Stimulated activated CD8-positive, alpha-beta memory T cell treated with anti-CD3 and anti-CD28 coated beads, Interleukin-15, amount 100 ng/mL, for 48 hours (primary cell): ENCODE measurements around the gene TSPAN5.

Experiments
- DNase-seq, 2 donors: peaks; one replicate each; pipeline ENCODE4 v3.0.0-alpha.2; 2020; ENCODE audit warnings: low read depth in 2 of 2

TSPAN5 gene

GRCh38 chr4:98617358-98618047, 40.9 kb downstream of the TSPAN5 start:
- DNase-seq, result no peak

GRCh38 chr4:98615991-98616390, 42.4 kb downstream of the TSPAN5 start:
- no peak for DNase-seq

GRCh38 chr4:98614662-98615061, 43.7 kb downstream of the TSPAN5 start:
- no peak for DNase-seq

DNA sequence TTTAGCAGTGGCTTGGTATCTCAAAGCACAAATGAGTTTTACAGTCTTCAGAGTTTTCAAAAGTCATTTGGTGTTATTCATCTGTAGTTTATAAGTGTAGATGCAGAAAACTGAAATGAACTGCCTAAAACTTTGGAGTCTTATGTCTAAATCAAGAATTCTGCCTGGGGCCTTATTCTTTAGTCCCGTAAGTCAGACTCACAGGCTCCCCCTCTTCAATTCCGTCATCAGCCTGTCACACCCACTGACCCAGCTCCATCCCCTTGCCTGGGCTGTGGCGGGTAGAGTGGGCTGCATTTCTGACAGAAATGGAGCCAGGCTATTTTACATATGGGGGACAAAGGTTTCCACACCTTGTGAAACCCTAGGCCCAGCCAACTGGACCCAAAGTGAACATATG, 44.3 kb downstream of the TSPAN5 start:
- DNase-seq, result no peak

DNA sequence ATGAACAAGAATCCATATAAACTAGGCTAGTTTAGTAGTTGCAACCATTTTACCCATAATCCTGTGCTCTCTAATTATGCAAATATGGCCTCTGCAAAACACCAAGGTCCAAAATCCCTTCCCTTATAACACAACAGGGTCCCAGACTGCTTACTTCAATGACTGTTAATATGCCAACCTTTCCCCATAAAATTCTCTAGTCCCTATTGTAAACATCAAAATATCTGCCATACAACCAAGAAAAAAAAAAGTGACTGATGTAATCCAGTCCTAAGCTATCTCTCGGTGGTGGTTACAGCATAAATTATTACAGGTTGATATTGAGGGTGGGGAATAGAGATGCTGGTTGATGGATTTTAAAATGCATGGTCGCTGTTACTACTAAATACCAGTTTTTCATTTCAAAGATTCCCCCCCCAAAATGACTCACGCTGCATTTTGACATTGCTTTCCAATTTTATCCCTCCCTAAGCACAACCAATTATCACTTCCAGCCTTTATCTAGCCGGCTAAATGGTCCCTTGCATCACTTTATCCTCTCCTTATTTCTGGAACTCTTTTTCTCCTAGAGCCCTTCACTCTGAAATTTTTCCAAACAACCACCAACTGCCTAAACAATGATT, 44.8 kb downstream of the TSPAN5 start:
- no peak for DNase-seq

DNA sequence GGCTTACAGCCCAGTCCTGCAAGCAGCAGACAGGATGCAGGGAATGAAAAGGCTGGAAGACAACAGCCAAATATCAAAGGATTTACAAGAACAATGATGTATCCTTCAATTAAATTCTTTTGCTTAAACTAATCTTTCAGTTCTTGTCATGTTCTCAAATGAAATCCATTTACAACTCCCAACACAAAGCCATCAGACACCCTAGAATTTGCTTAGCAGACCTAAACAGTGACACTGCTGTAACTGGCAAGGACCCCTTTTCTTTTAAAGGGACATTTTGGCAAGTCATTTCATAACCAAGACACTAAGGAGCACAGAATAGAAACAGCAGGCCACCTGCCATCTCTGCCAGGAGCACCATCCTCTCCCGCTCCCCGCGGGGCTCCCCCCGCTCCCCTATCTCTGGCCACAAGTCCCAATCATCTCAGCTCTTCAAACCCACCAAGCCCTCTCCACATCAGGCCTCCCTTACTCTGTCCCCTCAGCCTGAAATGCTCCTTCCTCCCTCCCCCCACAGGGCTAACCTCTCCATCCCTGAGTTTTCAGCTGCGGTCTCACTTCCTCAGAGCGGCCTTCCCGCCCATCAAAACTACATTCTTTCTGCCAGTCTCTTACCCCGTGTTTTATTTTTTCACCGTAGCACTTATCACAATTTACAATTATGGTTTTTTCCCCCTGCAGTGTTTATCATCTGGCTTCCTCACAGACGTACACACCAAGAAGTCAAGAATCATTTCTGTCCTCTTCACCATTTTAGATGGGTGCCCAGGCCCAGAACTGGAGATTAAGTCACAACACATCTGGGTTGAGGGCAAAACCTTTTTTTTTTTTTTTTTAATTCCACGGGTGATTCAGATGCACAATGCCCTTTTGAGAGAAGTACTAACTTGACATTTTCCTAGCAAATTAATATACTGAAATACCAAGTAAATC, 45.8 kb downstream of the TSPAN5 start:
- no peak for DNase-seq

- DNase-seq, result no peak
These were observed 46.6 kb downstream of the TSPAN5 start for GRCh38 chr4:98611677-98612317.

GRCh38 chr4:98610926-98611676, 47.3 kb downstream of the TSPAN5 start:
- DNase-seq, result no peak

DNA sequence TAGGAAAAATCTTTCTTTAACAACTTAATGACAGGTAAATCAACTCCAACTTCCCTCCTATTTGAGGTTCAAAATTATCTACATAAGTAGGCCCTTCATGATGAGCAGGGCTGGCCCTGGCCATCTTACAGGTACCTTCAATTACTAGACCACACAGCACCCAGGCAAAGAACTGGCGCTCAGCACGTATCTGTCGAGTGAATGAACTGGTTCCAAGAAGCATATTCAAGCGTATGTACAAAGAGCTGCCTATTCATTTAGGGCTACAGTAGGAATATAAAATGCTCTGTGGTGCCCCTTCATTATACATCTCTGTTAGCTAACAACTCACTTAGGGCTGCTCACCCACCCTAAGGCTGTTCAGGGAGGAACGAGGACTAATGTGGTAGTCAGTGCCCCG, 48.0 kb downstream of the TSPAN5 start:
- DNase-seq, result no peak

- DNase-seq, result no peak
These were observed 48.5 kb downstream of the TSPAN5 start for GRCh38 chr4:98609934-98610333.

GRCh38 chr4:98608356-98608755, 50.1 kb downstream of the TSPAN5 start:
- no peak for DNase-seq

- DNase-seq, result no peak
These were observed 51.5 kb downstream of the TSPAN5 start for GRCh38 chr4:98606894-98607293.

DNA sequence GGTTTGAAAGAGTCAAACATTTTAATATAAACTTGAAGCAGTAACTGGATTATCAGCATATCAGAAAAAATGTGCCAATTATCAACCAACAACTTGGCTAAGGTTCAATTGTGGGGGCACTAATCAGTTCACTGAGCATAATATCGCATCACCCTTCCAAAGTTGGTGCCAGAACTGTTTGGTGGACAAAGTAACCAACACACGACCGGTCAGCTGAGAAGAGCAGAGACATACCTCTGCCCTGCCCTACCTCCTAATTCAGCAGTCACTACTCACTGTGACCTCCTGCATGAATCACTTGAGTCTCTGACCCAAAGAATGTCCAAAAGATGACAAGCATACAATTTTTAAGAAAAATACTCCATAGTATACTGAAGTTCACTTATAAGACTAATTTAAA, 53.2 kb downstream of the TSPAN5 start:
- no peak for DNase-seq

DNA sequence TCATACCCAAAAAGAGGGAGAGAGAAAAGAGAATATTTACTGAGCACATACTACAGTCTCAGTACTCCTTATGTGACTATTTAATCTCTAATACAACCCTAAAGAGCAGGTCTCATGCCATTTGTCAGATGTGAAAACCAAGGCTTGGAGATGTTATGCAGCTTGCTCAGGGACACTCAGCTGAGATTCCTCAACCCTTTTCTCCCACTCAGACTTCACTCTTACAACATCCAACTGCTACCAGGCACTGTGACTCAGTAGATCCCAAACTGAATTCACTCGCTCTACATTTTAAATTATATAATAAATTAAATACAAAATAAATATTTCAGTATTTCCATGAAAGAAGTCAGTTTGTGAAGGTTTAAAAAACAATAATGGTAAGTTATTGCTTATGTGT, 53.7 kb downstream of the TSPAN5 start:
- DNase-seq, result no peak

DNA sequence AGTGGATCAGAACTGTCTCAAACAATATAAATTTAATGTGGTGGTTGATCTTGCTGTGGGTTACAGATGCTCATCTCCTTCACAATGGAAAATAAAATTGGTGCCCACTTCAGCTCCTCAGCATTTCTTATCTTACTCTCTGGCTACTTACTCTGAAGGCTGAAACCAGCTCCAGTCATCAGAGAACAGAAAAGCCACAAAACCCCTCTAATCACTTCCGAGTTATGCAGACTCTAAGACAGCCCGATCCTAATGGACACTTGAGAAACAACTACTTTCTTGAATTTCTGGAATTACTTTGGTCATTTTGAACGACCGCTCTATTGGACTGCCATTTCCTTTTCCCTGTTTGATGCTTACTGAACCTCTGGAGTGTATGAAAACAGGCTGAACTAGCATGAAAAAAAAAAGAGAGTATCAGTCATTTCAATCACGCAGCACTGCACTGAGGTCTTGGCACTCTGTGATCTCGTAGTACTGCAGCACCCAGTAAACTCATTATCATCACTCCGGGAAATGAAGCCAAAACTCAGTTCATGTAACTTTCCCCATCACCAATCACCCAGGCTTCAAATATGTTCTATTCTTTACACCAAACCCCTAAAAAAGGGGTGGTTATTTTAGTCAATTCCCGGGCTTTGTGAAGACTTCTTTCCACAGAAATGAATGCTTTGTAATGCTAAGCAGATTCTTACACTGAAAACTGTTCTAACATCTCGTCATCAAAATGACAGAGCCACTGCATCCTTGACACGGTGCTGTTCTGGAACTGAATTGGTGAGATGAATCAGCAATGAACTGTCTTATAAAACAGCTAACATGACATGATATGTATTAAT, 54.5 kb downstream of the TSPAN5 start:
- no peak for DNase-seq

GRCh38 chr4:98602270-98602669, 56.1 kb downstream of the TSPAN5 start:
- DNase-seq, result no peak

DNA sequence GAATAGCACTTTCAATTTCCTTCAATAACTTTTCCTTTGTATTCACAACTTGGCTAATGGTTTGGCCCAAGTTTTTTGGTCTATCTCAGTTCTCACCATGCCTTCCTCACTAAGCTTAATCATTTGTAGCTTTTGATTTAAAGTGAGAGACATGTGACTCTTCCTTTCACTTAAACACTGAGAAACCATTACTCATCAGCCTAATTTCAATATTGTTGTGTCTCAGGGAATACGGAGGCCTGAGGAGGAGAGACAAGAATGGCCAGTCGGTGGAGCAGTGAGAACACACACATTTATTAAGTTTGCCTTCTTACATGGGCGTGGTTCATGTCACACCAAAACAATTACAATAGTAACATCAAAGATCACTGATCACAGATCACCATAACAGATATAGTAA, 56.7 kb downstream of the TSPAN5 start:
- no peak for DNase-seq

DNA sequence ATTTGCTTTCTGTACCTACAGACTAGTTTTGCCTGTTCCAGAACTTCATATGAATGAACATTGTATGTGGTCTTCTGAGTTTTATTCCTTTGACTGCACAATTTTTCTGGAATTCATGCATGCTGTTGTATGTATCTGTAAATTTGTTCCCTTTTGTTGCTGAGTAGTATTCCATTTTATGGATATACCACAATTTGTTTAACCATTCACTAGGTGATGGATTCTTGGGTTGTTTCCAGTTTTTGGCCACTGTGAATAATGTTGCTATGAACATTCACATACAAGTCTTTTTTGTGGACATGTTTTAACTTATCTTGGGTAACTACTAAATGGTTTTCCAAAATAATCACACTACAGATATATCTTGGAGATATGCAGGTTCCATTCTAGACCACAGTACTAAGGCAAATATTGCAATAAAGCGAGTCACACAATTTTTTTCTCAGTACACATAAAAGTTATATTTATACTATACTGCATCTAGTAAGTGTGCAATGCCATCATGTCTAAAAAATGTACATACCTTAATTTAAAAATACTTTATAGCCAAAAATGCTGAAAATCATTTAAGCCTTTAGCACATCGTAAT, 58.7 kb downstream of the TSPAN5 start:
- DNase-seq, result no peak

GRCh38 chr4:98586962-98587354, 71.5 kb downstream of the TSPAN5 start:
- DNase-seq, result no peak

DNA sequence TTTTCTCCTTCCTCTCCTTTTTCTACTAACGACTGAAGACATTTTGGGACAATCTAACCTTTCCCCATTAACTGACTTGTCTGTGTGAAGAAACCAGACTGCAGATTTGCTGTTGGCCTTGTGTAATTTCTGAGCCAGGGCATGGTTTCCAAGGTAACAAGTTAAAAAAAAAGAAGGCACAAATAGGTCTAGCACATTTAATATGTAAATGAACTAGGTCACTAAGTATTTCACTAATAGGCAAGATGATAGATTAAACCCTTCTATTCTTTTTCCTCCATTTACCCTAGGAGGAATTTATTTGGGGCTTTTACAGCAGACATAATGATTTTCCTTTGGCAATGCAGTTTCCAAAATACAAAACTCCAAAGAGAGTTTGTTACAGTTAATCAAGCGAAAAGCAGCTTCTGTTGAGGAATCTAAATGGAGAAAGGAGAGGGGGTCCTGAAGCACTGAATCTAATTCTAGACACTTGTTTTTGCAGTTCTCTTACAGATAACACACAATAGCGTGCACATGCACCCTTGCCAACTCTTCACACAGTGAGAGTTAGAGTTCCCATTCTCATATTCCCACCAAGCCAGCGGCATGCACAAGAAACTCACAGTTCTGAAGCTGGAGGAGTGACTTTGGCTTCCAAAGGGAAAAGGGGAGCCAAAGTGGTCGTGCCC, 72.0 kb downstream of the TSPAN5 start:
- no peak for DNase-seq
